HG03064 (cell line): Measurements from ENCODE around the gene MBD5.
"Not testable (repeated sequence)": the region's sequence is repeated elsewhere in the genome, so short reads cannot be mapped to it uniquely, and the experiment has no call there.

Source experiments
- ATAC-seq: cut with Tn5 transposase; IDR thresholded peaks from one replicate; pipeline ENCODE4 v1.9.1; 2021; ENCODE audit warnings: low read depth; ENCODE audit not compliant: unreplicated experiment

The MBD5 gene

GRCh38 chr2:148021059-148021861 lies at the start of gene MBD5:
Gene MBD5 (plus strand): TSS chr2:148021091.
- peak; percentile 27 for ATAC-seq

- ATAC-seq: no peak
Observed at GRCh38 chr2:147976102-147976501, 44.8 kb upstream of the MBD5 start.

- no peak for ATAC-seq
Observed at GRCh38 chr2:147977679-147978078, 43.2 kb upstream of the MBD5 start.

GRCh38 chr2:147980940-147981528 lies 39.9 kb upstream of the MBD5 start:
- no peak for ATAC-seq

GRCh38 chr2:147989102-147989501 lies 31.8 kb upstream of the MBD5 start:
- no peak for ATAC-seq

- ATAC-seq: peak; percentile 75
Observed at GRCh38 chr2:147989809-147990403, 31.0 kb upstream of the MBD5 start.

GRCh38 chr2:147994965-147995364 lies 25.9 kb upstream of the MBD5 start:
- ATAC-seq: not testable (repeated sequence)

GRCh38 chr2:147996828-147997227 lies 24.1 kb upstream of the MBD5 start:
- ATAC-seq: no peak

GRCh38 chr2:147998203-147998602 lies 22.7 kb upstream of the MBD5 start:
- ATAC-seq: no peak

GRCh38 chr2:147999126-147999525 lies 21.8 kb upstream of the MBD5 start:
- ATAC-seq: no peak

GRCh38 chr2:148000095-148000494 lies 20.8 kb upstream of the MBD5 start:
- ATAC-seq: no peak

- not testable (repeated sequence) for ATAC-seq
Observed at GRCh38 chr2:148002420-148002819, 18.5 kb upstream of the MBD5 start.

- no peak for ATAC-seq
Observed at GRCh38 chr2:148006249-148007007, 14.5 kb upstream of the MBD5 start.

GRCh38 chr2:148007219-148007900 lies 13.5 kb upstream of the MBD5 start:
- ATAC-seq: no peak

- not testable (repeated sequence) for ATAC-seq
Observed at GRCh38 chr2:148008411-148008810, 12.5 kb upstream of the MBD5 start.

GRCh38 chr2:148013876-148014275 lies 7.0 kb upstream of the MBD5 start:
- ATAC-seq: no peak

GRCh38 chr2:148014616-148015015 lies 6.3 kb upstream of the MBD5 start:
- ATAC-seq: no peak

GRCh38 chr2:148020111-148021058 lies 506 bp upstream of the MBD5 start, which contains the start of gene ORC4:
Gene ORC4 (minus strand): TSS chr2:148020737. CDS start chr2:147975958, 44,779 bp downstream.
- ATAC-seq: peak; percentile 72

- ATAC-seq: no peak
Observed at GRCh38 chr2:148021886-148022285, 995 bp downstream of the MBD5 start.
